Measurements from ENCODE around the gene HACD2. TPM values are rescaled to one million over a fixed set of nuclear protein-coding genes. Genes with fewer than 3 reads are reported as not detected.

Gene HACD2
- total and polyA plus RNA-seq, 2 donors (not counting 3 experiments of a cell fraction or from before 2014, with no cell fraction given): 17.0 to 20.9 TPM

- Histone ChIP-seq H3K9ac (replicated peaks; ENCODE audit: extremely low read depth, insufficient read depth, low read length) (no peak overlapping the region), H3K9me3 (replicated peaks; ENCODE audit: control insufficient read depth, insufficient read depth, low read length) (no peaks in the 10 kb centered on the region), H3K27ac (ENCODE audit: insufficient read depth, low read depth, low read length) (no peak overlapping the region), H3K36me3 (ENCODE audit: control insufficient read depth in 2 of 2, extremely low read depth in 1 of 2, insufficient read depth in 2 of 2, low read length in 2 of 2) (no peaks in the 10 kb centered on the region), H3K4me2 (ENCODE audit: insufficient read depth, low read length) (no peak overlapping the region), H3K4me3 (replicated peaks in 1 of 3; ENCODE audit: insufficient read depth in 1 of 3, low read depth in 1 of 3, low read length in 3 of 3) (no peak overlapping the region), H4K20me1 (replicated peaks; ENCODE audit: control insufficient read depth, extremely low read depth, insufficient read depth, low read length) (no peaks in the 10 kb centered on the region), H3K4me1 (ENCODE audit: control insufficient read depth, extremely low read depth, insufficient read depth, low read length) (no peaks in the 10 kb centered on the region), H2AFZ (ENCODE audit: low read depth, low read length) (no peak overlapping the region), H3K27me3 (ENCODE audit: control insufficient read depth in 2 of 2, insufficient read depth in 2 of 2, low read length in 2 of 2) (peaks cover 6 to 10% of the 10 kb centered on the region in 2 experiments), H3K79me2 (ENCODE audit: control insufficient read depth, insufficient read depth, low read length) (no peaks in the 10 kb centered on the region), H3K9me1 (replicated peaks; ENCODE audit: control insufficient read depth, extremely low read depth, insufficient read depth, low read length) (no peaks in the 10 kb centered on the region)
- dilution Hi-C loops (cut with MboI; ENCODE audit: extremely low pct_ligation_motif_present, low sequenced_read_pairs) (no loop called here), intact Hi-C loops (cut with micrococcal nuclease) (no loop called here)
- TF ChIP-seq MYC (IDR thresholded peaks at IDR 0.05; ENCODE audit: low read depth, low read length) (no peak), POLR2AphosphoS5 (IDR thresholded peaks at IDR 0.05; ENCODE audit: insufficient read depth, low read depth, low read length) (no peak), CTCF (IDR thresholded peaks at IDR 0.05; ENCODE audit: extremely low read depth in 1 of 2, insufficient read depth in 1 of 2, low read depth in 1 of 2, low read length in 2 of 2) (no peak), MAX (IDR thresholded peaks at IDR 0.05; ENCODE audit: insufficient read depth, insufficient read length) (no peak), FOS (IDR thresholded peaks at IDR 0.05; ENCODE audit: borderline replicate concordance, insufficient read depth, low read length) (no peak), POLR2A (IDR thresholded peaks at IDR 0.05; ENCODE audit: low read depth, low read length) (no peak), EZH2 (IDR thresholded peaks at IDR 0.05; ENCODE audit: borderline replicate concordance, low read depth, low read length, severe bottlenecking) (no peak), JUN (IDR thresholded peaks at IDR 0.05; ENCODE audit: borderline replicate concordance, insufficient read depth, insufficient read length, low read depth) (no peak), GATA2 (IDR thresholded peaks at IDR 0.05; ENCODE audit: insufficient read depth, insufficient read length, low read depth, low read length) (no peak)
- BruUV-seq (replicated peaks): no TSS peak
- no peak for FAIRE-seq
- DNase-seq (ENCODE audit: low read depth, low spot score): no peak
- ChIA-PET POLR2A (no interaction called here), CTCF (interaction anchor here (0.8 kb wide), 1 partner anchor 27 kb away, joined by 3 read pairs; no protein-coding TSS in a partner anchor)
Observed at GRCh38 chr3:123480428-123480827, 104.4 kb downstream of the HACD2 start.

Data from endothelial cell of umbilical vein (primary cell).